Measurements from ENCODE around the gene PIAS4. TPM values are rescaled to one million over a fixed set of nuclear protein-coding genes. Genes with fewer than 3 reads are reported as not detected.

PIAS4 gene
- total and polyA plus RNA-seq, 2 of the 13 experiments (the other 11 are each of a cell fraction or from before 2014, with no cell fraction given), result 9.0 to 20.1 TPM

- TF ChIP-seq ZNF569 (CRISPR knock-in tag; IDR thresholded peaks at IDR 0.05; ENCODE audit: borderline replicate concordance) (no peak), ZNF556 (CRISPR knock-in tag; IDR thresholded peaks at IDR 0.05; ENCODE audit: borderline replicate concordance) (no peak; the same call in 1 of the 2 replicates), HMGXB4 (CRISPR knock-in tag; IDR thresholded peaks at IDR 0.05; ENCODE audit: borderline replicate concordance in 1 of 2, low read depth in 1 of 2) (peak; percentile 64 to 83; a peak in 3 of 4 replicates), BRCA1 (CRISPR knock-in tag; IDR thresholded peaks at IDR 0.05) (no peak), ZNF484 (CRISPR knock-in tag; IDR thresholded peaks at IDR 0.05; ENCODE audit: borderline replicate concordance, low read depth) (no peak), ZNF782 (CRISPR knock-in tag; IDR thresholded peaks at IDR 0.05; ENCODE audit: borderline replicate concordance) (no peak), ZC3H13 (CRISPR knock-in tag; IDR thresholded peaks at IDR 0.05) (no peak), ZNF678 (CRISPR knock-in tag; IDR thresholded peaks at IDR 0.05) (no peak), ZNF234 (CRISPR knock-in tag; conservative IDR thresholded peaks at IDR 0.05) (no peak), SRSF9 (IDR thresholded peaks at IDR 0.05; ENCODE audit: borderline replicate concordance, insufficient read depth, low read depth, low read length, poor library complexity, severe bottlenecking) (no peak), ZGPAT (CRISPR knock-in tag; IDR thresholded peaks at IDR 0.05) (peak; percentile 83)
- TF ChIP-seq, protein P1, sequence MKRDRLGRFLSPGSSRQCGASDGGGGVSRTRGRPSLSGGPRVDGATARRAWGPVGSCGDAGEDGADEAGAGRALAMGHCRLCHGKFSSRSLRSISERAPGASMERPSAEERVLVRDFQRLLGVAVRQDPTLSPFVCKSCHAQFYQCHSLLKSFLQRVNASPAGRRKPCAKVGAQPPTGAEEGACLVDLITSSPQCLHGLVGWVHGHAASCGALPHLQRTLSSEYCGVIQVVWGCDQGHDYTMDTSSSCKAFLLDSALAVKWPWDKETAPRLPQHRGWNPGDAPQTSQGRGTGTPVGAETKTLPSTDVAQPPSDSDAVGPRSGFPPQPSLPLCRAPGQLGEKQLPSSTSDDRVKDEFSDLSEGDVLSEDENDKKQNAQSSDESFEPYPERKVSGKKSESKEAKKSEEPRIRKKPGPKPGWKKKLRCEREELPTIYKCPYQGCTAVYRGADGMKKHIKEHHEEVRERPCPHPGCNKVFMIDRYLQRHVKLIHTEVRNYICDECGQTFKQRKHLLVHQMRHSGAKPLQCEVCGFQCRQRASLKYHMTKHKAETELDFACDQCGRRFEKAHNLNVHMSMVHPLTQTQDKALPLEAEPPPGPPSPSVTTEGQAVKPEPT (CRISPR knock-in tag; IDR thresholded peaks at IDR 0.05; ENCODE audit: low read depth), result no peak
- TF ChIP-seq, protein P2, sequence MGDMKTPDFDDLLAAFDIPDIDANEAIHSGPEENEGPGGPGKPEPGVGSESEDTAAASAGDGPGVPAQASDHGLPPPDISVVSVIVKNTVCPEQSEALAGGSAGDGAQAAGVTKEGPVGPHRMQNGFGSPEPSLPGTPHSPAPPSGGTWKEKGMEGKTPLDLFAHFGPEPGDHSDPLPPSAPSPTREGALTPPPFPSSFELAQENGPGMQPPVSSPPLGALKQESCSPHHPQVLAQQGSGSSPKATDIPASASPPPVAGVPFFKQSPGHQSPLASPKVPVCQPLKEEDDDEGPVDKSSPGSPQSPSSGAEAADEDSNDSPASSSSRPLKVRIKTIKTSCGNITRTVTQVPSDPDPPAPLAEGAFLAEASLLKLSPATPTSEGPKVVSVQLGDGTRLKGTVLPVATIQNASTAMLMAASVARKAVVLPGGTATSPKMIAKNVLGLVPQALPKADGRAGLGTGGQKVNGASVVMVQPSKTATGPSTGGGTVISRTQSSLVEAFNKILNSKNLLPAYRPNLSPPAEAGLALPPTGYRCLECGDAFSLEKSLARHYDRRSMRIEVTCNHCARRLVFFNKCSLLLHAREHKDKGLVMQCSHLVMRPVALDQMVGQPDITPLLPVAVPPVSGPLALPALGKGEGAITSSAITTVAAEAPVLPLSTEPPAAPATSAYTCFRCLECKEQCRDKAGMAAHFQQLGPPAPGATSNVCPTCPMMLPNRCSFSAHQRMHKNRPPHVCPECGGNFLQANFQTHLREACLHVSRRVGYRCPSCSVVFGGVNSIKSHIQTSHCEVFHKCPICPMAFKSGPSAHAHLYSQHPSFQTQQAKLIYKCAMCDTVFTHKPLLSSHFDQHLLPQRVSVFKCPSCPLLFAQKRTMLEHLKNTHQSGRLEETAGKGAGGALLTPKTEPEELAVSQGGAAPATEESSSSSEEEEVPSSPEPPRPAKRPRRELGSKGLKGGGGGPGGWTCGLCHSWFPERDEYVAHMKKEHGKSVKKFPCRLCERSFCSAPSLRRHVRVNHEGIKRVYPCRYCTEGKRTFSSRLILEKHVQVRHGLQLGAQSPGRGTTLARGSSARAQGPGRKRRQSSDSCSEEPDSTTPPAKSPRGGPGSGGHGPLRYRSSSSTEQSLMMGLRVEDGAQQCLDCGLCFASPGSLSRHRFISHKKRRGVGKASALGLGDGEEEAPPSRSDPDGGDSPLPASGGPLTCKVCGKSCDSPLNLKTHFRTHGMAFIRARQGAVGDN (CRISPR knock-in tag; IDR thresholded peaks at IDR 0.05), result peak; percentile 93
- TF ChIP-seq, protein P3, sequence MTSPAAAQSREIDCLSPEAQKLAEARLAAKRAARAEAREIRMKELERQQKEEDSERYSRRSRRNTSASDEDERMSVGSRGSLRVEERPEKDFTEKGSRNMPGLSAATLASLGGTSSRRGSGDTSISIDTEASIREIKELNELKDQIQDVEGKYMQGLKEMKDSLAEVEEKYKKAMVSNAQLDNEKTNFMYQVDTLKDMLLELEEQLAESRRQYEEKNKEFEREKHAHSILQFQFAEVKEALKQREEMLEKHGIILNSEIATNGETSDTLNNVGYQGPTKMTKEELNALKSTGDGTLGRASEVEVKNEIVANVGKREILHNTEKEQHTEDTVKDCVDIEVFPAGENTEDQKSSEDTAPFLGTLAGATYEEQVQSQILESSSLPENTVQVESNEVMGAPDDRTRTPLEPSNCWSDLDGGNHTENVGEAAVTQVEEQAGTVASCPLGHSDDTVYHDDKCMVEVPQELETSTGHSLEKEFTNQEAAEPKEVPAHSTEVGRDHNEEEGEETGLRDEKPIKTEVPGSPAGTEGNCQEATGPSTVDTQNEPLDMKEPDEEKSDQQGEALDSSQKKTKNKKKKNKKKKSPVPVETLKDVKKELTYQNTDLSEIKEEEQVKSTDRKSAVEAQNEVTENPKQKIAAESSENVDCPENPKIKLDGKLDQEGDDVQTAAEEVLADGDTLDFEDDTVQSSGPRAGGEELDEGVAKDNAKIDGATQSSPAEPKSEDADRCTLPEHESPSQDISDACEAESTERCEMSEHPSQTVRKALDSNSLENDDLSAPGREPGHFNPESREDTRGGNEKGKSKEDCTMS (CRISPR knock-in tag; conservative IDR thresholded peaks at IDR 0.05), result no peak
These were observed 50.6 kb downstream of the PIAS4 start (continued) for GRCh38 chr19:4057931-4058692.

All from HepG2 (cell line).